Measurements from ENCODE around the gene FMNL2.

Gene FMNL2

DNA sequence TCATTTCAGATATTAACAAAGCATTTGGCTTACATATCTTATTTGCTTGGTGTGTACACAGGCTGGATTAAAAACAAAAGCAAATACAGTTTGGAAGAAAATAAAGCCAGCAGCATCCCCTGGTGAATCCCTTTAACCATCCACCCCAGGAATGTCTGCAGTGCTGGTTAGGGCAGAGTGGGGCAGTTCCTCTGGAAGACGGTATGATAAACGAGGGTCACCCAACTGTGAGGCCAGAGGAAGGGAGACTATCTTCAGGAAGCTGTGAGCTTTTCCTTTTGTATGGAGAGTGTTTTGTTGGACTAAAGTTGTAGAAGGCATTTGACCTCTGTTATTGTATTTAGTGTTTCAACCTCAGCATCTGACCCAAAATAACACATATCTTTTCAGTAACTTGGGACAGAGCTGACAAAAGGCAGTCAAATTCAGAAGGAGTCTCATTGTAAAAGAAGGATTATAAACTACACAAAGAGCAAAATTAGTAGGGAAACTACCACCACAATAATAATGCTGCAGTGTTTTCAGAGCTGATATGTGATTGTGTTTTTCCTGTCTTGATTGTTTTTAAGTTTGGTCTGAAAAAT is 159.1 kb downstream of the FMNL2 start:
- H3K27ac Mint-ChIP-seq = no peak overlapping the region
- ATAC-seq (no peak), DNase-seq (no peak)
- no peaks in the 10 kb centered on the region for H3K4me1 Mint-ChIP-seq
- no peaks in the 10 kb centered on the region for H3K36me3 Mint-ChIP-seq (ENCODE audit: low read depth)
- H3K4me3 Mint-ChIP-seq = no peak overlapping the region
- peaks cover 14% of the 10 kb centered on the region for H3K27me3 Mint-ChIP-seq
- H3K9me3 Mint-ChIP-seq = no peaks in the 10 kb centered on the region

- Mint-ChIP-seq H3K9me3 (no peaks in the 10 kb centered on the region), H3K27me3 (peaks cover 6% of the 10 kb centered on the region), H3K4me3 (no peak overlapping the region), H3K27ac (no peak overlapping the region), H3K36me3 (ENCODE audit: low read depth) (no peaks in the 10 kb centered on the region), H3K4me1 (no peaks in the 10 kb centered on the region)
- DNase-seq = no peak
- ATAC-seq = no peak
Observed at GRCh38 chr2:152496371-152496770, 161.4 kb downstream of the FMNL2 start.

DNA sequence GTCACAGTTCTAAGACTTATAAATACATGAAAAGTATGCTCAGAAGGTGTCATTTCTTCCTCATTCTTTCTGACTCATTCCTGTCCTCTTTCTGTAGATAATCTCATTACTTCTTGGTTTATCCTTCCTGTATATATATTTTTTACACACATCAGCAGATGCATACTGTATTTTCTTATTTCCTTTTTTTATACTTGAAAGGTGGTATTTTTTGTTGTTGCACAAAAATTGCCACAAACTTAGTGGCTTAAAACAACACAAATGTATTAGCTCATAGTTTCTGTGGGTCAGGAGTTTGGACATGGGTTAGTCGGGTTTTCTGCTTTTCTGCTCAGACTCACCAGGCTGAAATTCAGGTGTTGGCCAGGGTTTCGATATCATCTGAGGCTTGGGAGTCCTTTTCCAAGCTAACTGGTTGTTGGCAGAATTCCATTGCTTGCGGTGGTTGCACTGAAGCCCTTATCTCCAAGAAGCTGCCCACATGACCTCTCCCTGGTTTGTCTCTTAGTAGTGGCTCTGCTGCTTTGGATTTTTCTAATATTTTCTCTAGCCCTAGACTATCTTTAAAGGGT is 162.6 kb downstream of the FMNL2 start:
- no peak for DNase-seq
- ATAC-seq = no peak
- no peaks in the 10 kb centered on the region for H3K9me3 Mint-ChIP-seq
- H3K4me1 Mint-ChIP-seq = no peaks in the 10 kb centered on the region
- H3K36me3 Mint-ChIP-seq (ENCODE audit: low read depth) = no peaks in the 10 kb centered on the region
- H3K4me3 Mint-ChIP-seq = no peak overlapping the region
- H3K27ac Mint-ChIP-seq = no peak overlapping the region
- peaks cover 4% of the 10 kb centered on the region for H3K27me3 Mint-ChIP-seq

GRCh38 chr2:152499331-152499816 is 164.4 kb downstream of the FMNL2 start:
- Mint-ChIP-seq H3K36me3 (ENCODE audit: low read depth) (no peaks in the 10 kb centered on the region), H3K27ac (no peak overlapping the region), H3K4me3 (no peak overlapping the region), H3K27me3 (peaks cover 7% of the 10 kb centered on the region), H3K4me1 (no peaks in the 10 kb centered on the region), H3K9me3 (no peaks in the 10 kb centered on the region)
- DNase-seq = no peak
- no peak for ATAC-seq

DNA sequence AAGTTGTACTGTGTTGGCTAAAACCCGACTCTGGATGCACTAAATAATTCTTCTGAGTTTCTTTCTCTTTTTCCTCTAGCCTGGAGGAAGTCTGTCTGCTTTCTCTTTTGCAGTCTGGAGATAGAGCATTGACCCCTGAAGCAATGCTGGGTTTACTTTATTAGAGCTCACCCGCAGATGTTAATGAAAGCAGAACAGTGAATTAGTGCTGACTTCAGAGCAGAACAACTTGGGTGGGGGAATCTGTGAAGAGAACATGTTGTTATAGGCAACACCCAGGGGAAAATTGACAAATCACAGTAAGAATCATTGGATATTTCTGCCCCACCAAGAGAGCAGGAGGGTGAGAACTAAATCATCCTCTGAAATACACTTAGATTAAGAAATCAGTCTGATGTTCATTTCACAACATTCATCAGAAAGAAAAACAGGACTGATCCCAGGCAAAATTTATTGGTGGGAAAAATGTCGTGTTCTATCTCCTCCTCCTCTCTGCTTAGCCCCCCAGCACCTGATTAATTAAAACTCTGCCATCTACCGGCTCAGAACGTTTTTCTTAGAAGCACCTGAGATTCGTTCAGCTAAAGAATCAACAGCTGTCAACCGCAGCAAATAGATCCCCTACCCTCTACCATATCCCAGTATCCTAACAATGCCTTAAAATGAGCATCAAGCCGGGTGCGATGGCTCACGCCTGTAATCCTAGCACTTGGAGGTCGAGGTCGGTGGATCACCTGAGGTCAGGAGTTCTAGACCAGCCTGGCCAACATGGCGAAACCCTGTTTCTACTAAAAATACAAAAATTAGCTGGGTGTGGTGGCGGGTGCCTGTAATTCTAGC is 165.1 kb downstream of the FMNL2 start:
- Mint-ChIP-seq H3K4me1 (no peaks in the 10 kb centered on the region), H3K4me3 (no peak overlapping the region), H3K27me3 (peaks cover 7% of the 10 kb centered on the region), H3K27ac (no peak overlapping the region), H3K9me3 (no peaks in the 10 kb centered on the region), H3K36me3 (ENCODE audit: low read depth) (no peaks in the 10 kb centered on the region)
- no peak for DNase-seq
- no peak for ATAC-seq

- peaks cover 5% of the 10 kb centered on the region for H3K27me3 Mint-ChIP-seq
- H3K4me1 Mint-ChIP-seq = no peaks in the 10 kb centered on the region
- H3K9me3 Mint-ChIP-seq = no peaks in the 10 kb centered on the region
- H3K4me3 Mint-ChIP-seq = no peak overlapping the region
- H3K36me3 Mint-ChIP-seq (ENCODE audit: low read depth) = no peaks in the 10 kb centered on the region
- no peak overlapping the region for H3K27ac Mint-ChIP-seq
- DNase-seq (no peak), ATAC-seq (no peak)
Observed at GRCh38 chr2:152500772-152501171, 165.8 kb downstream of the FMNL2 start.

DNA sequence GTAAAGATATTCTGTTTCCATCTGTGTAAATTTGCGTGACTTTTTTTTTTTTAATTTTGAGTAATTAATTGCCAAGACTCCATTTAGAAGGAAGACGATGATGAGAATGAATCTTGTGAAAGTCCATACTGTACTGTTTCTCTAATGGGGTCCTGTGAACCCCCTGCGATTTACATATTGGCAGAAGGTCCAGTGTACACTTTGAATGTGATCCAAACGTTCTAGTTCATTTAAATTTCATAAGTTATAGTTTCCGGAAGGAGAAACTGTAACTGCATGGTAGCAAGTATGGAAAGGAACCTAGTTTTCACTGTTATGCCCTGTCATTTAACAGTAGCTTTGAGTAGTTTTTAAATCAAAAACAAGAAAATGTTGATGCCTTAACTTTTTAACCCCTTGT is 166.7 kb downstream of the FMNL2 start:
- no peak overlapping the region for H3K27ac Mint-ChIP-seq
- no peak overlapping the region for H3K4me3 Mint-ChIP-seq
- no peak for DNase-seq
- no peak for ATAC-seq
- H3K27me3 Mint-ChIP-seq = peaks cover 5% of the 10 kb centered on the region
- H3K9me3 Mint-ChIP-seq = no peaks in the 10 kb centered on the region
- H3K4me1 Mint-ChIP-seq = no peaks in the 10 kb centered on the region
- no peaks in the 10 kb centered on the region for H3K36me3 Mint-ChIP-seq (ENCODE audit: low read depth)

DNA sequence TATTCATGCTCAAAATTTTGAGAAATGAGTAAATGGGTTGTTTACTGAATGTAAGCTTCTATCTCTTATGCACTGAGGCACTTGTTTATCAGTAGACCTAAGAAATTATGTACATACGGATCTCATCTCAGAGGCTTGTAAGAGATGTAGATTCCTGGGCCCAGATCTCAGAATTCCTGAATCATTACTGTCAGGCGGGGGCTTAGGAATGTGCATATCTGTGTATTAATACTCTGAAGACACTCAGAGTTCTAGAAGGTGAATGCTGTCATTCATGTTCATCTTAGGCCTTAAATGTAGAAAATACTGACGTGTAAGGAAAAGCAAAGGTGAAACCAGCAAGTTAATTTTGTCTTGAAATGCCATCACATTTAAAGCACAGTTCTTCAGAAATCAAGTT is 169.6 kb downstream of the FMNL2 start:
- Mint-ChIP-seq H3K4me3 (no peak overlapping the region), H3K36me3 (ENCODE audit: low read depth) (no peaks in the 10 kb centered on the region), H3K27ac (no peak overlapping the region), H3K4me1 (no peaks in the 10 kb centered on the region), H3K9me3 (no peaks in the 10 kb centered on the region), H3K27me3 (peaks cover 5% of the 10 kb centered on the region)
- no peak for DNase-seq
- ATAC-seq = no peak

- Mint-ChIP-seq H3K9me3 (no peaks in the 10 kb centered on the region), H3K4me3 (no peak overlapping the region), H3K27ac (no peak overlapping the region), H3K4me1 (no peaks in the 10 kb centered on the region), H3K27me3 (peaks cover 5% of the 10 kb centered on the region), H3K36me3 (ENCODE audit: low read depth) (no peaks in the 10 kb centered on the region)
- no peak for DNase-seq
- ATAC-seq = no peak
Observed at GRCh38 chr2:152505495-152505906, 170.5 kb downstream of the FMNL2 start.

- no peak overlapping the region for H3K4me3 Mint-ChIP-seq
Observed at GRCh38 chr2:152506843-152507242, 171.9 kb downstream of the FMNL2 start.

DNA sequence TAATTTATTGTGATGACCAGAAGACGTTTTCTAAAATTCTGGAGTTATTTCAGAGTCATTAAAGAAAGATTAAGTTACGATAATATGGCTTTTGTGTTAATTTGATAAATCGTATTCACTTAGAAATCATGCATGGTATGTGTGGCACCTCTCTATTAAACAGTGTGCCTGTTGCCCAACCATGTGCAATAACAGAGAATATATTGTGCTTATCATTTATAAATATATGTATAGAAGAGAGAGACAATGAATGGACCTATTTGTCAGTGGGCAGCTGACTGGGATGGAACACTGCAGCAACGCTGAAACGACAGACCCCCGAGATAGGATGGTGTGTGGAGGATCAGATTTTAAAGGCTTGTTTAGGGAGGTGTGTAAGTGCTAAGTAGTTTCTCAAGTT is 172.9 kb downstream of the FMNL2 start:
- no peaks in the 10 kb centered on the region for H3K36me3 Mint-ChIP-seq (ENCODE audit: low read depth)
- peaks cover 2% of the 10 kb centered on the region for H3K27me3 Mint-ChIP-seq
- DNase-seq (no peak), ATAC-seq (no peak)
- H3K4me3 Mint-ChIP-seq = no peak overlapping the region
- H3K4me1 Mint-ChIP-seq = no peaks in the 10 kb centered on the region
- no peaks in the 10 kb centered on the region for H3K9me3 Mint-ChIP-seq
- no peak overlapping the region for H3K27ac Mint-ChIP-seq

More at GRCh38 chr2:152506843-152507242, 171.9 kb downstream of the FMNL2 start:
- Mint-ChIP-seq H3K9me3 (no peaks in the 10 kb centered on the region), H3K36me3 (ENCODE audit: low read depth) (no peaks in the 10 kb centered on the region), H3K27ac (no peak overlapping the region), H3K4me1 (no peaks in the 10 kb centered on the region), H3K27me3 (peaks cover 5% of the 10 kb centered on the region)
- DNase-seq (no peak), ATAC-seq (no peak)

- Mint-ChIP-seq H3K36me3 (ENCODE audit: low read depth) (no peaks in the 10 kb centered on the region), H3K4me1 (no peaks in the 10 kb centered on the region), H3K27ac (no peak overlapping the region), H3K27me3 (peaks cover 1% of the 10 kb centered on the region), H3K4me3 (no peak overlapping the region), H3K9me3 (no peaks in the 10 kb centered on the region)
- DNase-seq = no peak
- ATAC-seq = no peak
Observed at GRCh38 chr2:152508446-152508845, 173.5 kb downstream of the FMNL2 start.

GRCh38 chr2:152509772-152510491 is 175.0 kb downstream of the FMNL2 start:
- no peak for ATAC-seq
- H3K36me3 Mint-ChIP-seq (ENCODE audit: low read depth) = no peaks in the 10 kb centered on the region
- H3K27me3 Mint-ChIP-seq = peaks cover 1% of the 10 kb centered on the region
- no peak overlapping the region for H3K4me3 Mint-ChIP-seq
- no peak for DNase-seq
- no peaks in the 10 kb centered on the region for H3K4me1 Mint-ChIP-seq
- H3K9me3 Mint-ChIP-seq = no peaks in the 10 kb centered on the region
- no peak overlapping the region for H3K27ac Mint-ChIP-seq

DNA sequence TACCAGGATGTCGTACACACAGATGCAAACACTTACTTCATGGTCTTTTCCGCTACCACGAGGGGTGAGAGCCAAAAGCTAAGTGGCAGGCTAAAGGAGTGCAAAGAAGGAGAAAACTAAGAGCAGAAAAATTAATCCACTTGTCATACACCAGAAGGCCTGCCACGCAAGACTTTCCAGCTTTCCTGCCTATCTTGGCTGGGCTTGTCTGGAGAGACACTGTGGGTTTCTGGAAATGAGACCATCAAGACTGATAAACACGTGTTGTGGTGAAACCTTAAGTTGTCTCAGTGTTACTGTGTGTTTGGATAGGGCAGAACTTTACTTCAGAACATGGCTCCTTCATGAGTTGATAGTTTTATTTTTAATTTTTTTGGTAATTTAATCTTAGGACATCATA is 175.6 kb downstream of the FMNL2 start:
- H3K9me3 Mint-ChIP-seq = no peaks in the 10 kb centered on the region
- DNase-seq (no peak), ATAC-seq (no peak)
- no peak overlapping the region for H3K27ac Mint-ChIP-seq
- H3K4me1 Mint-ChIP-seq = no peaks in the 10 kb centered on the region
- H3K36me3 Mint-ChIP-seq (ENCODE audit: low read depth) = no peaks in the 10 kb centered on the region
- H3K4me3 Mint-ChIP-seq = no peak overlapping the region
- peaks cover 1% of the 10 kb centered on the region for H3K27me3 Mint-ChIP-seq

Measured in activated naive CD8-positive, alpha-beta T cell treated with anti-CD3 and anti-CD28 coated beads, Interleukin-2, amount 50 U/mL, for 24 hours (primary cell).